ENCODE measurements around the gene VPS13D.
"Not testable (repeated sequence)": the region's sequence is repeated elsewhere in the genome, so short reads cannot be mapped to it uniquely, and the experiment has no call there.

VPS13D gene

GRCh38 chr1:12296016-12296415, 66.2 kb downstream of the VPS13D start:
- no peak for ATAC-seq

- ATAC-seq, result peak; percentile 97 to 98
Observed at GRCh38 chr1:12296623-12297022, 66.8 kb downstream of the VPS13D start.

DNA sequence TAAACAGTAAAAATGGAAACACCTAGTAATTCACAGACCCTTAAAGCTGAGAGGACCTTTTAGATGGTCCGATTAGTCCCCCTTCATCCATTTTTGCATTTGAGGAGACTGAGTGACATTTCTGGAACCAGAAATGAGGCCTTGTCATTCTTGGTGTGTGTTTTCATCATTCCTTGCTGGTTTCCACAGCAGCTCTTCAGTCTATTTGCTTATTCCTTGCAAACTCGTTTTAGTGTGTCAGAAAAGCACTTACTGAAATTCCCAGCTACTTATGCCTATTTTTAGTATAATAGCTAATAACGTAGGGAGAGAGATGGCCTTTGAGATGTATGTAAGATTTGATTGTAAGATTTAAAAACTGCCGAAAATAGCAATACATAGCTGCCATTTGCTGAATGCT, 70.9 kb downstream of the VPS13D start:
- no peak for ATAC-seq

DNA sequence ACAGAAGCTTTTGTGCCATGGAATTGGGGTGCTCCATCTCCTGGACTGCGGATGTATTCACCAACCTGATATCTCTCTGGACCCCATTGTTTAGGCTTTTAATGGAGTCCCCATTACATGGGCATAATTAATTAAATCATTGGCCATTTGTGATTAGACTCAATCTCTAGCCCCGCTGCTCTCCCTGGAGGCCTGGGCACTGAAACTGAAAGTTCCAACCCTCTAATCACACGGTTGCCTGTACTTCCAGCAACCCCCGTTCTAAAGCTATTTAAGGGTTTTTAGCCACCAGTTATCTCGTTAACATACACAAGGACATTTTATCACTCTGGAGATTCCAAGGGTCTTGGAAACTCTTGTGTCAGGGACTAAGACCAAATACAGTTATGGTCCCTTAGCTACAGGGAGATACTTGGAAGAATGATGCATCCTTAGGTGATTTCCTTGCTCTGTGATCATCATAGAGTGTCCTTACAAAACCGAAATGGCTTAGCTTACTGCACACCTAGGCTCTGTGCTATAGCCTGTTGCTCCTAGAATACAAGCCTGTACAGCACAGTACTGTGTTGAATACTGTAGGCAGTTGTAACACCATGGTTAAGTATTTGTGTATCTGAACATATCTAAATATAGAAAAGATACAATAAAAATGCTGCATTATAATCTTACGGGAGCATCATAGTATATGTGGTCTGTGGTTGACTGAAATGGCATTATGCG, 71.8 kb downstream of the VPS13D start:
- no peak for ATAC-seq

DNA sequence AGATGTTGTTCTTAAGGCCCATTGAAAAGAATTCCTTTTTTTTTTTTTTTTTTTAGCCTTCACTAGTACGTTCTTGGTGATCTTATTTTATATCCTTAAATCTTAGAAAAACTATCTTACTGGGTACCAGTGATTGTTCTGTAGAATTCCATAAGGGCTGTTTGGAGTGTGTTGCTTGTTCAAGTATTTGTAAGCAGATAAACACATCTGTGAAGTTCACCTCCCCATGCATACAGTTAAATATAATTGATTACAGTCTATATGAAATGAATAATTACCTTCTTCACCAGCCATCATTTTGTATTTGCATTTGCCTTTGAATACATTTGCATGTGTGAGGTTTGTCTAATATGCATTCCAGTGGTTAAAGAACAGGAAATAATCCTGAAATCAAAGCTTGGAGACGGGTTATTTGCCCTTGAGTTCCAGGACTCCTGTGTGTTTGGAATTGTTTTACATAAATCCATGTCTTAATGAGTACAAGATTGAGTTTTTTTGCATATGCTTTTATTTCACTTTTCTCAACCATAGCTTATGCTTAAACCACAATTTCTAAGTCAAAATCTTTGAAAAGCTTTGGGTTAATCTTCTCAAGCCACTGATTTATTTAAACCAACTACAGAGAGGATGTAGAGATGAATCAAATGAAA, 73.1 kb downstream of the VPS13D start:
- ATAC-seq, result no peak

DNA sequence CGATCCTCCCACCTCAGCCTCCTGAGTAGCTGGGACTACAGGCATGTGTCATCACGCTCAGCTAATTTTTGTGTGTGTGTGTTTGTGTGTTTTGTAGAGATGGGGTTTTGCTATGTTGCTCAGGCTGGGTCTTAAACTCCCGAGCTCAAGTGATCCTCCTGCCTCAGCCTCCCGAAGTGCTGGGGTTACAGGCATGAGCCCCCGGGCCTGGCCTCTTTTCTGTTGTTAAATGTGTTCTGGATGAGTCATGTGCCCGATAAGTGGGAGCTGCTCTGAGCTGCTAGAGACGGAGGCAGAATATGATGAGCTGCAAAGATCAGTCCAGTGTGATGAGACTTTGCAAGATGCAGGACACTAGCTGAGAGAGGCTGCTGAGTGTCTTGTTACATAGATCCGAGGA, 75.5 kb downstream of the VPS13D start:
- no peak for ATAC-seq

DNA sequence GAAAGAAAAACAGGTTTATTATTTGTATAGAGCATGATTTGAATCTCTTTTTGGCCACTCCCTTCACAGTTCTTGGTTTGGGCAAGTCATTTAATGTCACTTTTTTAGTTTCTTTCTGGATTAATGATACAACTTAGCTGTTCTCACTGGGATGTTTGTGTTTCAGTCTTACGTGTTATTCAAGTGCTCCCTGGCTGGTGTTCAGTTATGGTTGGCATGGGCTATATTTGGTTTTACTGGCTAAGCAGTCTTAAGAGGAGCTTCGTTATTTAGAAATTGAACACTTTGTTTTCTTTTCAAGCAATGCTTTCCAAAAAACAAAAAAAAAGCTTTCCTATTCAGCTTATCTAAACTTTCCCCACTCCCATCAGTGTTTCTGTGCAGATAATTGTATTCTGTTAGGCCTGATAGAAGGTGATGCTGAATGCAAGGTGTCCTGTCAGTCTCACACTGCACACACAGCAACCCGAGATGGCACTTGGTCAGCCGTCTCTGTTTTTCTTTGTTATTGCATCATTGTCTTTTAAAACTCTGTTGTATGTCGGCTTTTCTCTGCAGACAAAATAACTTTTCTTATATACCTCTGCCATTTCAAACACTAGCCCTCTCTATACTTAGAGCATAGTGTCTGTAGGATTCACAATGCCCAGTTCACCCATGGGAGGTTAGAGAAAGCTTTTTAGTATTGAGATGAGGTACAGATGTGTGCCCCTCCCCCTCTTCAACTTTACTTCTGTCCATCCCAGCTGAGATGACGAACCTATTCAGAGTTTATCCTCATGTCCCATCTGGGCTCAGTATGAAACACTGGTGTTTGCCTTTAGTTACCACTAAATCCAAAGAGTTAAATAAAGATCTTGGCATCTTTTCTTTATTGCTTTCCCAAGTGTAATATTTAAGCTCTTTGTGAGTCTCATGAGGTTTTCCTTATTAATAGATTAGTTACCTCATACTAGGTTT, 80.2 kb downstream of the VPS13D start:
- no peak for ATAC-seq

GRCh38 chr1:12314333-12314903, 84.6 kb downstream of the VPS13D start:
- ATAC-seq, result peak in 1 of 2 donors; percentile 38

GRCh38 chr1:12315146-12315545, 85.3 kb downstream of the VPS13D start:
- no peak for ATAC-seq

GRCh38 chr1:12316331-12316730, 86.5 kb downstream of the VPS13D start:
- no peak for ATAC-seq

GRCh38 chr1:12320486-12320885, 90.7 kb downstream of the VPS13D start:
- no peak for ATAC-seq

DNA sequence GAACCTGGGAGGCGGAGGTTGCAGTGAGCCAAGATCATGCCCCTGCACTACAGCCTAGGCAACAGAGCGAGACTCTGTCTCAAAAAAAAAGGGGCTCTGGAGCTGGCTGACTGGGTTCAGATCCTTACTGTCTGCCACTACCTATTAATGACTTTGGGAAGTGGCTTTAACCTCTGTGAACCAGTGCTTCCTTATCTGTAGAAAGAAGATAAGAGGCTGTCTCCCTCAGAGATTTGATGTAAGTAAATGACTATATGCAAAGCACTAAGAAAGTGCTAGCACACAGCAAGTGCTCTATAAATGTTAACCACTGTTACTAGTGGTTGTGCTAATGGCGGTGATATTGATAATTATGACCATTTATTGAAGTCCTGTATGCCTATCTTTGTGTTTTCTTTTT, 94.6 kb downstream of the VPS13D start:
- ATAC-seq, result no peak

DNA sequence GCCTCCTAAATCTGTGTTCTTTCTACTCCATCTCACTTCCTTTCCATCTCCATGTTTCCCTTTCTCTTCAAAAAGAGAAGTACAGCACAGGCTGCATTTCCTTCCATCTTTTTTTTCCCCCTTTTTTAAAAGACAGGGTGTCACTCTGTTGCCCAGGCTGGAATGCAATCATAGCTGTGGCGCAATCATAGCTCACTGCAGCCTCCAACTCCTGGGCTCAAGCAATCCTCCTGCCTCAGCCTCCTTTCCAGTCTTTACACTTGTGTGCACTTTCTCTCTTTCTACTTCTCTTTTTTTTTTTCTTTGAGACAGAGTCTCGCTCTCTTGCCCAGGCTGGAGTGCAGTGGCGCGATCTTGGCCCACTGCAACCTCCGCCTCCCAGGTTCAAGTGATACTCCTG, 95.1 kb downstream of the VPS13D start:
- not testable (repeated sequence) for ATAC-seq

DNA sequence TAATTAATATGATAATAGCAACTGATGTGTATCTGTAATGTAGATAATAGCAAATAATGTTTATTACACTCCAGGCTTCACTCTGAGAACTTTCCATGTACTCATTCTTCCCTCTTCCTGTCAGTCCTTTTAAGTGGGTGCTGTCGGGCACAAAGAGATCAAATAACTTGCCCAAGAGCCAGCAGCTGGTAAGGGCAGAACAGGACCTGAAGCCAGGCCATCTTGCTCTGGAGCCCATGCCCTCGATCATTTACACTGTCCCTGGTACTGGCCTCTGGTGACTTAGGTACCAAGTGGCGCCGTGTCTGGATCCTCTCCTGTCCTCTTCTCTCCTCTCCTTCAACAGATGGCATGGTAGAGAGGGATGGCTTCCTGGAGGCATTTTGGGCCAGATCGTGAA, 97.2 kb downstream of the VPS13D start:
- no peak for ATAC-seq

DNA sequence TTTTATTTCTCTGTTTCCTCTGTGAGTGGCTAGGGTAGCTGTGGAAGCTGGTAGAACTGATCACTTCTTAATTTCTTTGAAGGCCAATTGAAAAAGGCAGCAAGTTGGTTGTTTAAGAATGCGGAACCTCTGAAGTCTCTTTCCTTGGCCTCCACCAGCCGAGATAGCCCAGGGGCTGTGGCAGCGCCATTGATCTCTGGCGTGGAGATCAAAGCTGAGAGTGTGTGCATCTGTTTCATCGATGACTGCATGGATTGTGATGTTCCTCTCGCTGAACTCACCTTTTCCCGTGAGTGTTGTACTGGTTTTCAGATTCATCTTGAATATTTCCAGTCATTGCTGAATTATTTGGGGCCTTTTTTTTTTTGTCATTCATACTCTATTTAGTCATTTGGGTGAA, 97.7 kb downstream of the VPS13D start:
- no peak for ATAC-seq

GRCh38 chr1:12333036-12333785, 103.4 kb downstream of the VPS13D start:
- no peak for ATAC-seq

DNA sequence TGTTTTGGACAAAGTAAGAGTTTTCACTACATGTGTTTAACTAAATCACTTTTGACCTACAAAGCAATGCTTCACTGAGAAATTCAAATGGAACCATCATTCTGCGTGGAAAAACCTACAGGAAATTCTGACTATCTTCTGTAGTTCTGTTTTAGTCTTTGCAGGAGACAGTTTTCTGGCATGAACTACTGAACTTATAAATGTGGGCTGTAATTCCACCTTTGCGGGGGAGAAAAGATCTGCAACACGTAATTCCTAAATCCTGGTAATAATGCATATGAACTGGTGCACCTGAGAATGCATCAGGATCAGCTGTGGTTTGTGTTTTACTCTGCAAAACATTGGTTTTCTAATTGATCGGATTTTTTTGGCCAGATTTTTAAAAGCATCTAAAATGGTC, 106.0 kb downstream of the VPS13D start:
- ATAC-seq, result no peak

DNA sequence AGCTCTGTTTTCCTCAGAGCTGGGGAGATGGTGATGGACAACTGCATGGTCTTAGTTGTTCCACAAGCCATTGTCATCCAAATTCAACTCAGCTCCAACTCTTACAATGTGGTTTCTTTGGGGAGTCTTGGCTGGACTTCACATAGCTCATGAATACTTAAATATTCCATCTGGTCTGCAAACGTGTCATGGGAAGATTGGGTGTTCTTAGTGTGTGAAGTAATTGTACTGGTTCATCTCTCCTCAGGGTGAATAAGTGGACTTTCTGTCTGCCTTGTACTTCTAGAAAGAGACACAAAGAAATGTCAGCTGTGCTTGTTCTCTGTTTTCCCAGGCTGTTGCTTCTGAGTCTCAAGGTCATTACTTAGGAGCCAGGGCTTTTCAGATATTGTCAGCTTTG, 106.6 kb downstream of the VPS13D start:
- no peak for ATAC-seq

DNA sequence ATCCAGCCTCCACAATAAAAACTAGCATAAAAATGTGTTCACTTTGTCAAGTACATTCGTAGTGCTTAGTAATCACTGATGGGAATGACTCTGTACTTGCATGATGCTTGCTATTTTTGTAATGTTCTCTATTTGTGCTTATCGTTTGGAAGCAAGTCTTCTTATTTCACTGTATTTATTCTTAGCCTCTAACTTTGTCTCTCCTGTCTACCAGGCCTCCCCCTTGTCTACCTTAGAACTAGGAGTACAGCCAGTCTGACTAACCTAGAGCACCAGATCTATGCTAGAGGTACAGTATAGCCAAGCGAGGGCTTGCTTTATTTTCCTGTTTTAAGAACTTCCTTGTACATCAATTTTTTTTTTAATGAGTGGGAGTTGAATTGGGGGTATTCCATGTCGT, 108.2 kb downstream of the VPS13D start:
- ATAC-seq, result no peak

DNA sequence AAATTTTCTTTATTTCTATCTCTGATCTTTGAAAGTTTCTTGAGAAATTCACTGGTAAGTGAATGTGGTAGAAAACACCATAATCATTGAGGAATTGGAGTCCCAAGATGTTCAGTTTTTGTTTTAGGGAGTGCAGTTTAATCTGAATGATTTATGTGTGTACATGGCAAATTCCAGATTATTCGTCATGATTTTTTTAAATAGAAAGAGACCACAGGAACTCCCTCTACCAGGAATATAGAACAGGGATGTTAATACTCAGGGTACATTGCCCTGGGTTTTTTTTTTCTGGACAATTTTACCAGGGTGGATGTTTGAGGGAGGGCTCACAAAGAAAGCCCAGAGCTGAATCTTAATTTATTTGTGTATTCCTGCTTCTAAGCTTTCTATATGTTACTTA, 109.0 kb downstream of the VPS13D start:
- no peak for ATAC-seq

- ATAC-seq, result no peak
Observed at GRCh38 chr1:12339396-12339795, 109.6 kb downstream of the VPS13D start.

DNA sequence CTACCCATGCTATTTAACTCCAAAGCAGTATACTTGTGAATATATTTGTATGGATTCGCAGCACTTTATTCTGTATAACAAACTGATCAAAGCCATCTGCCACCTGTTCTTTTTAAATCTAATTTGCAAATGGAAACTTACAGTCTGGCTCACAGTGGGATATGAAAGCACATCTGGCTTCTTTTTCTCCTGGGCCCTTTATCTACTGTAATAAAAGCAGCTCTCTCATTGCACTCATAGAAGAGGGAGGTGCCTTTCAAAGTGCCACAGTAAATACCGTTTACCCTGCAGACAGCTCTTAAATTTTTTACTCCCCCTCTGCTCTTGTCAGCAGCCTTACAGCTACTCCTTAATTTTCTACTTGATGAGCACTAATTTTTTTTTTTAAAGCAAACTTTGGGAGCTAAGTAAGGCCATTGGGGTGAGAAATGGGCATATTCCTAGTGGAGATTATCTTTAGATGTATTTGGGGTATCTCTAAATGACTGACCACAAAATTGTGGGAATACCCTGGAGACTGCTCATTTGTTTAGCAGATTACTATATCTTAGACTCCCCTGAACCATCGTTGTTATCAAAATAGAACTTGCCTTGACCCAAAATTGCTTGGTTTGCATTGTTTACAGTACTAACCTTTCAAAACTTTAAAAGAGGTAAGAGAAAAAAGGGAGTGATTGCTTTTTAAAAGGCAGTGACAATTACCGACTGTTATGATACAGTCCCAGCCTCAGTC, 110.1 kb downstream of the VPS13D start:
- ATAC-seq, result no peak
